SU-DHL-6 (cell line): ENCODE data around the gene RNF8.

Experiments
- CTCF ChIP-seq: fragments of 200-600 bp; sonication (generic); IDR thresholded peaks from one replicate; pipeline ENCODE4 v1.5.1; 2017; ENCODE audit warnings: antibody characterized with exemption, mild to moderate bottlenecking, low read length, moderate library complexity; ENCODE audit not compliant: insufficient read depth, poor library complexity, severe bottlenecking
- EZH2phosphoT487 ChIP-seq: fragments of 200-600 bp; sonication (generic), shearing (Covaris generic); conservative IDR thresholded peaks from 2 replicates; pipeline ENCODE4 v1.6.1; 2018; ENCODE audit warnings: mild to moderate bottlenecking, antibody characterized with exemption, low read length, moderate library complexity, mixed read lengths

GRCh38 chr6:37441651-37442050 is 87.9 kb downstream of the RNF8 start:
- TF ChIP-seq CTCF = no peak
- TF ChIP-seq EZH2phosphoT487 = no peak
